Kidney (tissue), 14 donors: Measurements from ENCODE around the gene PARPBP. TPM values are rescaled to one million over a fixed set of nuclear protein-coding genes. Genes with fewer than 3 reads are reported as not detected.
"Not testable (repeated sequence)": the region's sequence is repeated elsewhere in the genome, so short reads cannot be mapped to it uniquely, and the experiment has no call there.

Source experiments
- DNase-seq, 5 donors: peaks; one replicate each; pipeline ENCODE4 v3.0.0-alpha.2; 2013 to 2020
- FAIRE-seq: peaks from 2 replicates; lab custom pipeline; 2012; peaks lifted over from hg19 to GRCh38; lab: Jason Lieb, UNC
- H3K27ac ChIP-seq, 2 donors: one replicate each; pipeline ENCODE4 v1.7.0; 2013; ENCODE audit warnings: low read depth in 2 of 2, low read length in 2 of 2, inconsistent platforms in 1 of 2
- H3K27me3 ChIP-seq: one replicate; pipeline ENCODE4 v1.7.1; 2013; ENCODE audit warnings: low read length, inconsistent platforms; ENCODE audit not compliant: control insufficient read depth, insufficient read depth
- H3K36me3 ChIP-seq, 3 donors: one replicate each; pipeline versions ENCODE4 v1.7.0 to v1.7.1; 2013; ENCODE audit warnings: low read length in 3 of 3, control low read depth in 1 of 3, inconsistent platforms in 1 of 3; ENCODE audit not compliant: insufficient read depth in 3 of 3, control insufficient read depth in 2 of 3
- H3K4me1 ChIP-seq, 3 donors: one replicate each; pipeline versions ENCODE4 v1.7.0 to v1.7.1; 2013; ENCODE audit warnings: low read length in 3 of 3, inconsistent platforms in 1 of 3, low read depth in 1 of 3; ENCODE audit not compliant: control insufficient read depth in 2 of 3, insufficient read depth in 2 of 3
- H3K4me3 ChIP-seq, 3 donors: one replicate each; pipeline versions ENCODE4 v1.7.0 to v1.8.1; 2013; ENCODE audit warnings: low read length in 3 of 3, control low read depth in 1 of 3, inconsistent platforms in 1 of 3
- H3K9ac ChIP-seq, 3 donors: one replicate each; pipeline versions ENCODE4 v1.7.0 to v1.7.1; 2013; ENCODE audit warnings: low read length in 3 of 3, control low read depth in 1 of 3, inconsistent platforms in 1 of 3
- H3K9me3 ChIP-seq, 3 donors: one replicate each; pipeline versions ENCODE4 v1.7.0 to v1.7.1; 2013; ENCODE audit warnings: low read length in 3 of 3, control low read depth in 1 of 3, inconsistent platforms in 1 of 3; ENCODE audit not compliant: control insufficient read depth in 2 of 3, insufficient read depth in 1 of 3
- intact Hi-C: fragments of 100-400 bp; cut with DNase I; formaldehyde crosslinking; loops from one replicate; pipeline ENCODE4 v1.11.1; 2022
- polyA plus RNA-seq: library from polyadenylated mRNA; stranded (reverse); fragments of 350-450 nt; fragmentation: Illumina TruSeq; extraction: RNeasy Lipid Tissue Mini Kit (QIAGEN cat#74804); gene quantifications from one replicate; pipeline ENCODE4 v1.2.3, GENCODE V29; 2014; ENCODE audit warnings: low read depth, low replicate concordance; ENCODE audit not compliant: insufficient read depth
- total RNA-seq: library from RNA; stranded (reverse); fragmentation: NEBNext Ultra II Directional; extraction: Animal tissue kit (Norgen Biotek cat#: 25700); gene quantifications from one replicate; pipeline ENCODE4 v1.2.1, GENCODE V29; 2021
- TF ChIP-seq, protein P1 (sequence below): IDR thresholded peaks from 3 replicates; pipeline ENCODE4 v1.5.1; 2012; ENCODE audit warnings: mild to moderate bottlenecking, moderate library complexity, borderline replicate concordance; ENCODE audit not compliant: insufficient read depth; ENCODE audit errors: extremely low read depth
- donor health status: control.
- donor health status: control.
- donor health status: control.
- donor health status: control.
- donor health status: control.
- donor health status: DM: yes; HTN: yes; CAD: no.
- donor health status: Normal renal cell carcinoma (clear cell type).

PARPBP gene
- total and polyA plus RNA-seq, 2 donors from 2014 or later = 1.1 to 2.8 TPM

DNA sequence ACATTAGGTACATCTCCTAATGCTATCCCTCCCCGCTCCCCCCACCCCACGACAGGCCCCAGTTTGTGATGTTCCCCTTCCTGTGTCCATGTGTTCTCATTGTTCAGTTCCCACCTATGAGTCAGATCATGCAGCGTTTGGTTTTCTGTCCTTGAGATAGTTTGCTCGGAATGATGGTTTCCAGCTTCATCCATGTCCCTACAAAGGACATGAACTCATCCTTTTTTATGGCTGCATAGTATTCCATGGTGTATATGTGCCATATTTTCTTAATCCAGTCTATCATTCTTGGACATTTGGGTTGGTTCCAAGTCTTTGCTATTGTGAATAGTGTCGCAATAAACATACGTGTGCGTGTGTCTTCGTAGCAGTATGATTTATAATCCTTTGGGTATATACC lies 17.6 kb downstream of the PARPBP start:
- intact Hi-C loops = not testable (repeated sequence)

DNA sequence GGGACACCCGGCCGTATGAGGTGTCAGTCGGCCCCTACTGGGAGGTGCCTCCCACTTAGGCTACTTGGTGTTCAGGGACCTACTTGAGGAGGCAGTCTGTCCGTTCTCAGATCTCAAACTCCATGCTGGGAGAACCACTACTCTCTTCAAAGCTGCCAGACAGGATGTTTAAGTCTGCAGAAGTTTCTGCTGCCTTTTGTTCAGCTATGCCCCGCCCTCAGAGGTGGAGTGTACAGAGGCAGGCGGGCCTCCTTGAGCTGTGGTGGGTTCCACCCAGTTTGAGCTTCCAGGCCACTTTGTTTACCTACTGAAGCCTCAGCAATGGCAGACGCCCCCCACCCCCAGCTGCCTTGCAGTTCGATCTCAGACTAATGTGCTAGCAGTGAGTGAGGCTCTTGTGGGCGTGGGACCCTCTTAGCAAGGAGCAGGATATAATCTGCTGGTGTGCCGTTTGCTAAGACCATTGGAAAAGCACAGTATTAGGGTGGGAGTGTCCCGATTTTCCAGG lies 22.9 kb downstream of the PARPBP start:
- DNase-seq, H3K36me3 ChIP-seq, H3K9ac ChIP-seq, intact Hi-C loops, H3K4me1 ChIP-seq, H3K4me3 ChIP-seq, H3K27me3 ChIP-seq, FAIRE-seq, H3K9me3 ChIP-seq, H3K27ac ChIP-seq: not testable (repeated sequence)

More for the DNA sequence above, 17.6 kb downstream of the PARPBP start:
- H3K9ac ChIP-seq, H3K27me3 ChIP-seq, H3K4me1 ChIP-seq, H3K4me3 ChIP-seq, H3K9me3 ChIP-seq, DNase-seq, FAIRE-seq, H3K36me3 ChIP-seq, H3K27ac ChIP-seq: not testable (repeated sequence)

DNA sequence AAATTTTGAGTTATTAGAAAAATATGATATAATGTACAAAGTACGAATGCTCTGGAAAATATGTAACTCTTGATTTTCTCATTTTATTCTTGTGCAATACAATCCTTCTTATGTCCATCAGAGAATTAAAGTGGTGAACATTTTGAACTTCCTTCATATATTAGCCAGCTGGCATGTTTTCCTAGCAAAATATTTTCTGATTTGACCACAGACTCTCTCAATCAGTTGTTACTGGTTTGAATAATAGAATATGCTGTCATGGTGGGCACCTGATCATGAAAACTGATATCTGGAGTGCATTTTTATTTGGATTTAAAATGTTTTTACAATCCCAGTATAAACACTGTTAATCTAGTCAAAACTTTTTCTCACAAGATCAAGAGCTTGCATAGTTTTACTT lies 24.2 kb downstream of the PARPBP start:
- Histone ChIP-seq H3K9me3 (no peaks in the 10 kb centered on the region), H3K27ac (no peak overlapping the region), H3K27me3 (no peaks in the 10 kb centered on the region), H3K4me3 (no peak overlapping the region), H3K4me1 (no peaks in the 10 kb centered on the region), H3K9ac (no peak overlapping the region), H3K36me3 (no peaks in the 10 kb centered on the region)
- intact Hi-C loops = no loop called here
- TF ChIP-seq, protein P1, sequence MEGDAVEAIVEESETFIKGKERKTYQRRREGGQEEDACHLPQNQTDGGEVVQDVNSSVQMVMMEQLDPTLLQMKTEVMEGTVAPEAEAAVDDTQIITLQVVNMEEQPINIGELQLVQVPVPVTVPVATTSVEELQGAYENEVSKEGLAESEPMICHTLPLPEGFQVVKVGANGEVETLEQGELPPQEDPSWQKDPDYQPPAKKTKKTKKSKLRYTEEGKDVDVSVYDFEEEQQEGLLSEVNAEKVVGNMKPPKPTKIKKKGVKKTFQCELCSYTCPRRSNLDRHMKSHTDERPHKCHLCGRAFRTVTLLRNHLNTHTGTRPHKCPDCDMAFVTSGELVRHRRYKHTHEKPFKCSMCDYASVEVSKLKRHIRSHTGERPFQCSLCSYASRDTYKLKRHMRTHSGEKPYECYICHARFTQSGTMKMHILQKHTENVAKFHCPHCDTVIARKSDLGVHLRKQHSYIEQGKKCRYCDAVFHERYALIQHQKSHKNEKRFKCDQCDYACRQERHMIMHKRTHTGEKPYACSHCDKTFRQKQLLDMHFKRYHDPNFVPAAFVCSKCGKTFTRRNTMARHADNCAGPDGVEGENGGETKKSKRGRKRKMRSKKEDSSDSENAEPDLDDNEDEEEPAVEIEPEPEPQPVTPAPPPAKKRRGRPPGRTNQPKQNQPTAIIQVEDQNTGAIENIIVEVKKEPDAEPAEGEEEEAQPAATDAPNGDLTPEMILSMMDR = no peak
- FAIRE-seq = no peak
- no peak for DNase-seq

DNA sequence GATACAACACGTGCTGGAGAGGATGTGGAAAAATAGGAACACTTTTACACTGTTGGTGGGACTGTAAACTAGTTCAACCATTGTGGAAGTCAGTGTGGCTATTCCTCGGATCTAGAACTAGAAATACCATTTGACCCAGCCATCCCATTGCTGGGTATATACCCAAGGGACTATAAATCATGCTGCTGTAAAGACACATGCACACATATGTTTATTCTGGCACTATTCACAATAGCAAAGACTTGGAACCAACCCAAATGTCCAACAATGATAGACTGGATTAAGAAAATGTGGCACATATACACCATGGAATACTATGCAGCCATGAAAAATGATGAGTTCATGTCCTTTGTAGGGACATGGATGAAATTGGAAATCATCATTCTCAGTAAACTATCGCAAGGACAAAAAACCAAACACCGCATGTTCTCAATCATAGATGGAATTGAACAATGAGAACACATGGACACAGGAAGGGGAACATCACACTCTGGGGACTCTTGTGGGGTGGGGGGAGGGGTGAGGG lies 27.1 kb downstream of the PARPBP start:
- H3K27me3 ChIP-seq, H3K4me3 ChIP-seq, H3K9ac ChIP-seq, H3K36me3 ChIP-seq, H3K9me3 ChIP-seq, DNase-seq, H3K4me1 ChIP-seq, intact Hi-C loops, H3K27ac ChIP-seq, FAIRE-seq: not testable (repeated sequence)

DNA sequence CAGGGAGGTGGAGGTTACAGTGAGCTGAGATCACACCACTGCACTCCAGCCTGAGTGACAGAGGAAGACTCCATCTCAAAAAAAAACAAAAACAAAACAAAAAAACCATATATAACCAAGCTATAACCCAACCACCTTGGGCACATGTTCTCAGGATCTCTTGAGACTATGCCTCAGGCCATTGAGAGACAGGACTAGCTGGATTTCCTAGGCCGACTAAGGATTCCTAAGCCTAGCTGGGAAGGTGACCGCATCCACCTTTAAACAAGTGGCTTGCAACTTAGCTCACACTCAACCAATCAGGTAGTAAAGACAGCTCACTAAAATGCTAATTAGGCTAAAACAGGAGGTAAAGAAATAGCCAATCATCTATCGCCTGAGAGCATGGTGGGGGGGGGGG lies 35.2 kb downstream of the PARPBP start:
- H3K27ac ChIP-seq, H3K9ac ChIP-seq, H3K27me3 ChIP-seq, intact Hi-C loops, FAIRE-seq, H3K4me3 ChIP-seq, H3K9me3 ChIP-seq, H3K36me3 ChIP-seq, DNase-seq, H3K4me1 ChIP-seq: not testable (repeated sequence)
